Nephron progenitor cell (in vitro differentiated cells): ENCODE results near the gene RNASE12.
"Not testable (repeated sequence)": the region's sequence is repeated elsewhere in the genome, so short reads cannot be mapped to it uniquely, and the experiment has no call there.

Source experiments
- DNase-seq: peaks from one replicate; pipeline ENCODE4 v3.0.0; 2021
- H3K27ac Mint-ChIP-seq: 2 replicates; pipeline ENCODE4 v1.8.0; 2021; ENCODE audit warnings: mild to moderate bottlenecking, moderate library complexity, mixed read lengths
- H3K27me3 Mint-ChIP-seq: 2 replicates; pipeline ENCODE4 v1.8.0; 2021; ENCODE audit warnings: mild to moderate bottlenecking, low read depth, mixed read lengths; ENCODE audit not compliant: poor library complexity
- H3K36me3 Mint-ChIP-seq: 2 replicates; pipeline ENCODE4 v1.8.0; 2021; ENCODE audit warnings: low read depth, mixed read lengths
- H3K4me1 Mint-ChIP-seq: 2 replicates; pipeline ENCODE4 v1.8.0; 2021; ENCODE audit warnings: mixed read lengths
- H3K4me3 Mint-ChIP-seq: 2 replicates; pipeline ENCODE4 v1.8.0; 2021; ENCODE audit warnings: mild to moderate bottlenecking, moderate library complexity, mixed read lengths
- H3K9me3 Mint-ChIP-seq: 2 replicates; pipeline ENCODE4 v1.8.0; 2021; ENCODE audit warnings: mild to moderate bottlenecking, moderate library complexity, mixed read lengths
- CTCF ChIP-seq: fragments of 200-600 bp; sonication (generic); IDR thresholded peaks from 2 replicates; pipeline ENCODE4 v1.5.0; 2021; ENCODE audit warnings: antibody characterized with exemption

The RNASE12 gene

DNA sequence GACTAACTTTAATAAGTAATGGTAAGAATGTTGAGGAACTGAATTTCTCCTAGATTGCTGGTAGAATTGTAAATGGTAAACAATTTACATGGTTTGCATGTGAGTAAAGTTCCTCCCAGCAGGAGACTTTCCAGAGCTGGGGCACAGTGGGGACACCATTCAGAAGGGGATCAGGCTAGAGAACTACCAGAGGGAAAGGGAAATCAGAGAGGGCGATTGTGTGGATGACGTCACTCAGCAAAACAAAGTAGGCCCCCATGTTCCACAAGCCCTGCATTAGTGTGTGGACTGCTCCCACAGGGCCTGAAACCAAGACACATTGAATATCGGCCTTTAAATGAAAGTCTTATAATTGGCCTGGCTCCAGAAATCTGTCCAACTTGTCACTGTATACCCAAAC lies 12.9 kb downstream of the RNASE12 start:
- TF ChIP-seq CTCF, result no peak
- H3K4me1 Mint-ChIP-seq, result peaks cover 9% of the 10 kb centered on the region
- no peaks in the 10 kb centered on the region for H3K9me3 Mint-ChIP-seq
- no peaks in the 10 kb centered on the region for H3K27me3 Mint-ChIP-seq
- H3K27ac Mint-ChIP-seq, result no peak overlapping the region
- no peak for DNase-seq
- no peak overlapping the region for H3K4me3 Mint-ChIP-seq
- H3K36me3 Mint-ChIP-seq, result no peaks in the 10 kb centered on the region

GRCh38 chr14:20572382-20572990 lies 18.7 kb downstream of the RNASE12 start:
- not testable (repeated sequence) for H3K27me3 Mint-ChIP-seq, H3K4me1 Mint-ChIP-seq, DNase-seq, H3K27ac Mint-ChIP-seq, H3K36me3 Mint-ChIP-seq, H3K4me3 Mint-ChIP-seq
- peaks cover 21% of the 10 kb centered on the region for H3K9me3 Mint-ChIP-seq

DNA sequence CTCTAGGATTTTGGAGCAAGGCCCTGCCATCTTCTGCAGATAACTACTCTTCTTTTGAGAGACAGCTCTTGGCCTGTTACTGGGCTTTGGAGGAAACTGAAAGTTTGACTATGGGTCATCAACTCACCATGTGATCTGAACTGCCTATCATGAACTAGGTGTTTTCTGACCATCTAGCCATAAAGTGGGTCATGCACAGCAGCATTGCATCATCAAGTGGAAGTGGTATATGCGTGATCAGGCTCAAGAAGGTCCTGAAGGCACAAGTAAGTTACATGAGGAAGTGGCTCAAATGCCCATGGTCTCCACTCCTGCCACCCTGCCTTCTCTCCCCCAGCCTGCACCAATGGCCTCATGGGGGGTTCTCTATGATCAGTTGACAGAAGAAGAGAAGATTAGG lies 20.5 kb downstream of the RNASE12 start:
- DNase-seq, H3K27me3 Mint-ChIP-seq, H3K36me3 Mint-ChIP-seq, H3K4me1 Mint-ChIP-seq, H3K4me3 Mint-ChIP-seq, H3K27ac Mint-ChIP-seq: not testable (repeated sequence)
- H3K9me3 Mint-ChIP-seq, result peaks cover 21% of the 10 kb centered on the region

- not testable (repeated sequence) for H3K4me1 Mint-ChIP-seq, H3K36me3 Mint-ChIP-seq, DNase-seq, H3K4me3 Mint-ChIP-seq, H3K27ac Mint-ChIP-seq, H3K27me3 Mint-ChIP-seq
- peaks cover 21% of the 10 kb centered on the region for H3K9me3 Mint-ChIP-seq
Measured at GRCh38 chr14:20569865-20570264, 21.3 kb downstream of the RNASE12 start.

GRCh38 chr14:20569066-20569465 lies 22.1 kb downstream of the RNASE12 start:
- Mint-ChIP-seq H3K4me3 (no peak overlapping the region), H3K9me3 (peaks cover 21% of the 10 kb centered on the region), H3K27me3 (no peaks in the 10 kb centered on the region), H3K27ac (no peak overlapping the region), H3K36me3 (no peaks in the 10 kb centered on the region), H3K4me1 (no peaks in the 10 kb centered on the region)
- no peak for TF ChIP-seq CTCF
- DNase-seq, result no peak

GRCh38 chr14:20568393-20568792 lies 22.8 kb downstream of the RNASE12 start:
- H3K4me3 Mint-ChIP-seq, result no peak overlapping the region
- no peaks in the 10 kb centered on the region for H3K36me3 Mint-ChIP-seq
- H3K27me3 Mint-ChIP-seq, result no peaks in the 10 kb centered on the region
- no peak for DNase-seq
- TF ChIP-seq CTCF, result no peak
- no peak overlapping the region for H3K27ac Mint-ChIP-seq
- no peaks in the 10 kb centered on the region for H3K4me1 Mint-ChIP-seq
- H3K9me3 Mint-ChIP-seq, result peaks cover 21% of the 10 kb centered on the region

DNA sequence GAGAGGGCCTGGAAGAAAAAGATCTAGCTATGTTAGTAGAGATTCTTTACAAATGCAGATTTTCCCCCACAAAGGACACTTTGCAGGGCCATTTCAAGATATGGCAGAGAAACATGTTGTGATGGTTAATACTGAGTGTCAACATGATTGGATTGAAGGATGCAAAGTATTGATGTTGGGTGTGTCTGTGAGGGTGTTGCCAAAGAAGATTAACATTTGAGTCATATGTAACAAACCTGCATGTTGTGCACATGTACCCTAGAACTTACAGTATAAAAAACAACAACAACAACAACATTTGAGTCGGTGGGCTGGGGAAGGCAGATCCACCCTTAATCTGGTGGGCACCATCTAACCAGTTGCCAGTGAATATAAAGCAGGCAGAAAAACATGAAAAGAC lies 24.0 kb downstream of the RNASE12 start:
- not testable (repeated sequence) for H3K36me3 Mint-ChIP-seq, H3K27ac Mint-ChIP-seq, H3K4me1 Mint-ChIP-seq, H3K27me3 Mint-ChIP-seq, H3K4me3 Mint-ChIP-seq, DNase-seq
- H3K9me3 Mint-ChIP-seq, result peaks cover 21% of the 10 kb centered on the region

DNA sequence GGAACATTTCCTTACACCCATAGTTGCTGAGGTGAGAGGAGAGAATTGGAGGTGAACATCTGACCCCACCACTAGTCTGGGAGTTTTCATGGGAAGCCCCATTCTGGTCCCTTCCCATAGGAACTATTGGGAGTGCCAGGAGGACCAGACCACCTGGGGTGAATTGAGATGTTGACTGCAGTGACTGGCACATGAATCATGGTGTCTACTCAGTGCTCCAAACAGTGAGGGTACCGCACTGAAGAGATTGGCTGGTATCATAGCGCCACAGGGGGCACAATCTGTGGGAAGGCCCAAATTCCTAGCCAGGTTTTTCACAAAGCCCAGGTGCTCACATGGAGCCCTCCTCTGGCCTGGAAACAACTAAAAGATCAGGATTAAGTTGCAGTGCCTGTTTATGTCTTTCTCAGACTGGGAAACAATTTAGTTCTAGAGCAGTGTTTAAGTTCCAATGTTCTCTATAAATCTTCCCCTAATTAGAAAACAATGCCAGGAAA lies 26.6 kb downstream of the RNASE12 start:
- Mint-ChIP-seq H3K4me3 (no peak overlapping the region), H3K27me3 (peaks cover 3% of the 10 kb centered on the region), H3K4me1 (peaks cover 4% of the 10 kb centered on the region), H3K36me3 (no peaks in the 10 kb centered on the region), H3K9me3 (peaks cover 19% of the 10 kb centered on the region), H3K27ac (no peak overlapping the region)
- DNase-seq, result no peak
- no peak for TF ChIP-seq CTCF
